IMR-90 (cell line): ENCODE measurements around the gene GNA15. TPM values are rescaled to one million over a fixed set of nuclear protein-coding genes. Genes with fewer than 3 reads are reported as not detected.

Experiments
- ATAC-seq: fragments of 200-7000 bp; cut with Tn5 transposase; 2 replicates; pipeline ENCODE4 v1.9.1; 2020; ENCODE audit warnings: low read depth, mild to moderate bottlenecking, moderate library complexity
- BruUV-seq: library from RNA; stranded (reverse); fragments of 400-500 nt; replicated peaks from 2 replicates; lab custom pipeline; 2021; lab: Mats Ljungman, UMichigan
- CTCF ChIA-PET: fragments of 300-600 bp; formaldehyde crosslinking; extraction: SDS; loops from one replicate; lab custom pipeline; 2021; ENCODE audit warnings: antibody characterized with exemption; lab: Yijun Ruan, JAX
- POLR2A ChIA-PET: fragments of 300-600 bp; sonication (Branson Sonifier 250); formaldehyde crosslinking; loops from one replicate; lab custom pipeline; 2022; ENCODE audit warnings: antibody characterized with exemption; ENCODE audit not compliant: unreplicated experiment; lab: Charles Lee
- DNase-seq: peaks from one replicate; pipeline ENCODE4 v3.0.0; 2013
- H2AFZ ChIP-seq: replicated peaks from 2 replicates; pipeline ENCODE3; 2013; ENCODE audit warnings: low read length, mild to moderate bottlenecking; ENCODE audit not compliant: poor library complexity
- H2AK5ac ChIP-seq: 2 replicates; pipeline ENCODE4 v1.6.1; 2013; ENCODE audit warnings: low read depth, low read length, inconsistent platforms
- H2AK9ac ChIP-seq: replicated peaks from 2 replicates; pipeline ENCODE3; 2013; ENCODE audit warnings: mild to moderate bottlenecking, low read depth, low read length, moderate library complexity; ENCODE audit not compliant: poor library complexity
- H2BK120ac ChIP-seq: 2 replicates; pipeline ENCODE4 v1.6.1; 2013; ENCODE audit warnings: low read depth, low read length, inconsistent platforms
- H2BK15ac ChIP-seq: 3 replicates; pipeline ENCODE4 v1.6.1; 2013; ENCODE audit warnings: low read depth, low read length, inconsistent platforms
- H2BK20ac ChIP-seq: 2 replicates; pipeline ENCODE4 v1.6.1; 2013; ENCODE audit warnings: low read depth, mild to moderate bottlenecking, inconsistent platforms, low read length, moderate library complexity
- H2BK5ac ChIP-seq: 2 replicates; pipeline ENCODE4 v1.6.1; 2013; ENCODE audit warnings: mild to moderate bottlenecking, low read depth, low read length, inconsistent platforms; ENCODE audit not compliant: poor library complexity, severe bottlenecking
- H3K14ac ChIP-seq: replicated peaks from 2 replicates; pipeline ENCODE4 v1.6.1; 2013; ENCODE audit warnings: low read depth, low read length, inconsistent platforms
- H3K18ac ChIP-seq: 2 replicates; pipeline ENCODE4 v1.6.1; 2013; ENCODE audit warnings: low read depth, low read length, control low read depth
- H3K23ac ChIP-seq: 2 replicates; pipeline ENCODE4 v1.6.1; 2013; ENCODE audit warnings: low read depth, low read length, inconsistent platforms
- H3K27ac ChIP-seq: 2 replicates; pipeline ENCODE4 v1.5.1; 2013; ENCODE audit warnings: mild to moderate bottlenecking, control low read depth, low read length; ENCODE audit not compliant: insufficient read depth
- H3K27me3 ChIP-seq: 2 replicates; pipeline ENCODE4 v1.6.1; 2013; ENCODE audit warnings: low read length; ENCODE audit not compliant: control insufficient read depth, insufficient read depth
- H3K36me3 ChIP-seq: 2 replicates; pipeline ENCODE4 v1.6.1; 2013; ENCODE audit warnings: low read length, mixed read lengths; ENCODE audit not compliant: control insufficient read depth, insufficient read depth
- H3K4ac ChIP-seq: 2 replicates; pipeline ENCODE4 v1.6.1; 2013; ENCODE audit warnings: low read depth, low read length, inconsistent platforms
- H3K4me1 ChIP-seq: 2 replicates; pipeline ENCODE4 v1.6.1; 2013; ENCODE audit warnings: low read length, mixed read lengths; ENCODE audit not compliant: control insufficient read depth, insufficient read depth
- H3K4me2 ChIP-seq: 2 replicates; pipeline ENCODE4 v1.6.1; 2013; ENCODE audit warnings: low read depth, mild to moderate bottlenecking, control low read depth, low read length, moderate library complexity
- H3K4me3 ChIP-seq: 2 replicates; pipeline ENCODE4 v1.5.1; 2013; ENCODE audit warnings: low read depth, mild to moderate bottlenecking, control low read depth, low read length, moderate library complexity; ENCODE audit not compliant: insufficient read depth
- H3K56ac ChIP-seq: 2 replicates; pipeline ENCODE4 v1.6.1; 2013; ENCODE audit warnings: low read length, inconsistent platforms; ENCODE audit not compliant: insufficient read depth; ENCODE audit errors: extremely low read depth
- H3K79me1 ChIP-seq, 2 experiments: 2 replicates each; pipeline ENCODE4 v1.6.1; 2013; ENCODE audit warnings: low read length in 2 of 2, inconsistent platforms in 1 of 2, low read depth in 1 of 2
- H3K9ac ChIP-seq: 2 replicates; pipeline ENCODE4 v1.6.1; 2013; ENCODE audit warnings: low read depth, low read length, control low read depth
- H3K9me1 ChIP-seq: 2 replicates; pipeline ENCODE4 v1.6.1; 2013; ENCODE audit warnings: low read length, inconsistent platforms; ENCODE audit not compliant: insufficient read depth
- H3K9me3 ChIP-seq: 2 replicates; pipeline ENCODE4 v1.6.1; 2013; ENCODE audit warnings: low read length; ENCODE audit not compliant: control insufficient read depth, insufficient read depth
- H4K20me1 ChIP-seq: 2 replicates; pipeline ENCODE4 v1.6.1; 2013; ENCODE audit warnings: low read length, inconsistent platforms; ENCODE audit not compliant: insufficient read depth
- H4K5ac ChIP-seq: 2 replicates; pipeline ENCODE4 v1.6.1; 2013; ENCODE audit warnings: mild to moderate bottlenecking, low read depth, low read length, control low read depth
- H4K8ac ChIP-seq, 2 experiments: 2 replicates each; pipeline ENCODE4 v1.6.1; 2013; ENCODE audit warnings: low read depth in 2 of 2, low read length in 2 of 2, control low read depth in 1 of 2, inconsistent platforms in 1 of 2
- H4K91ac ChIP-seq: 2 replicates; pipeline ENCODE4 v1.6.1; 2013; ENCODE audit warnings: low read depth, low read length, inconsistent platforms; ENCODE audit not compliant: insufficient read depth
- CEBPB ChIP-seq: IDR thresholded peaks from 2 replicates; pipeline ENCODE4 v1.6.1; 2012; ENCODE audit warnings: low read depth, low read length, improper control_type of control experiment
- MAZ ChIP-seq: IDR thresholded peaks from 2 replicates; pipeline ENCODE4 v1.6.1; 2012; ENCODE audit warnings: low read depth, mild to moderate bottlenecking, low read length, improper control_type of control experiment, moderate library complexity, borderline replicate concordance
- POLR2A ChIP-seq: IDR thresholded peaks from 2 replicates; pipeline ENCODE4 v1.6.1; 2012; ENCODE audit warnings: mild to moderate bottlenecking, low read depth, low read length
- RCOR1 ChIP-seq: IDR thresholded peaks from 2 replicates; pipeline ENCODE4 v1.6.1; 2012; ENCODE audit warnings: mild to moderate bottlenecking, low read length, improper control_type of control experiment; ENCODE audit not compliant: insufficient replicate concordance
- RFX5 ChIP-seq: IDR thresholded peaks from 2 replicates; pipeline ENCODE4 v1.8.0; 2012; ENCODE audit warnings: low read depth, mild to moderate bottlenecking, low read length, moderate library complexity
- WGBS, 2 experiments: methylation state at CpG; one replicate each; pipeline versions ENCODE4 v1.1.5 to v1.1.7; 2013; ENCODE audit warnings: missing lambda C conversion rate in 2 of 2; ENCODE audit not compliant: insufficient read length in 1 of 2; ENCODE audit errors: extremely low coverage in 2 of 2; 5-methylcytosine and 5-hydroxymethylcytosine counted together
- dilution Hi-C: fragments of 300-500 bp; cut with HindIII; formaldehyde crosslinking; loops from one replicate; pipeline ENCODE4 v1.14.3; 2018; ENCODE audit warnings: low sequenced_read_pairs; ENCODE audit not compliant: unreplicated experiment
- in situ Hi-C: fragments of 300-500 bp; cut with MboI; formaldehyde crosslinking; loops from 3 replicates; pipeline ENCODE4 v1.14.3; 2019; ENCODE audit warnings: low sequenced_read_pairs, inconsistent platforms, mixed read lengths
- intact Hi-C: fragments of 100-400 bp; cut with micrococcal nuclease; formaldehyde crosslinking; loops from 2 replicates; pipeline ENCODE4 v1.10.0; 2022
- polyA plus RNA-seq, 3 experiments: library from polyadenylated mRNA; depleted of rRNA; stranded (reverse); fragments of >200 nt; gene quantifications; 2 replicates each; pipeline ENCODE4 v1.2.3, GENCODE V29; 2012; ENCODE audit warnings: low replicate concordance in 1 of 3
- total RNA-seq: library from RNA; depleted of rRNA; stranded (reverse); fragments of >200 nt; gene quantifications from 2 replicates; pipeline ENCODE4 v1.2.3, GENCODE V29; 2012

The GNA15 gene
- total and polyA plus RNA-seq, 2 of the 4 experiments (the other 2 are of a cell fraction) = 0.18 TPM; not detected in 1

DNA sequence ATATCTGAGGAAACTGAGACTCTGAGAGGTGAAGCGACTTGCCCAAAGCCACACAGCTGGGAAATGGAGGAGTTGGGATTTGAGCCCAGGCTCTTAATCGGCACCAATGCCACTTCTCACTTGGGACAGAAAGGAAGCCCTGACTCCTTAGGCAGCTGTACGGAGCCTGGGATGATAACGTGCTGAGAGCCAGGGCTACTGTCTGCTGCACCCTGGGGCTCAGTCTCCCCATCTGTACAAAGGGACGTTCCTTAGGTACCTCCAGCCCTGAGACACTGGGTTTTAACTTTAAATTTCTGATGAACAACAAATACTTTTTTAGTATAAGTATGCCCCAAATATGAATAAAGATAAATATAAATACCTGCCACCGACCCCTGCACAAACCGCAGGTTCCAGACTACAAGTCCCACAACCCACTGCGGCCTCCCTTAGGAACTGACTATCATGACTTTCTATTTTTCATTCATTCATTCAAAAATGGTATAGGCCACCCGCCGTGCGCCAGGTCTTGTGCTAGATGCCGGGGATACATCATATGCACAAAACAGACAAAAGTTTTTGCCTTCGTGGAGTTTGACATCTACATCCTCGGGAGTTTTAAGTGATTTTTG is 49.1 kb downstream of the GNA15 start:
- H3K14ac ChIP-seq = no peak overlapping the region
- CTCF ChIA-PET = no interaction called here
- H4K20me1 ChIP-seq = peaks cover 30% of the 10 kb centered on the region
- H2AFZ ChIP-seq = peak overlapping the region; percentile 94
- peak overlapping the region; percentile 13; the same call in 1 of the 2 replicates for H2BK120ac ChIP-seq
- H3K9me1 ChIP-seq = peaks cover 3% of the 10 kb centered on the region; the same call in 1 of the 2 replicates
- WGBS, 2 experiments = no CpG with 5 or more reads among the region's 14 CpGs
- peak overlapping the region; percentile 94 for H3K4me3 ChIP-seq
- dilution Hi-C loops (no loop called here), intact Hi-C loops (no loop called here), in situ Hi-C loops (no loop called here)
- peaks cover 5% of the 10 kb centered on the region; the same call in 1 of the 2 replicates for H3K36me3 ChIP-seq
- no peak overlapping the region for H3K18ac ChIP-seq
- peaks cover 5 to 39% of the 10 kb centered on the region in 2 experiments; a peak in 2 of 4 replicates for H3K79me1 ChIP-seq
- 0 out of 2 replicates have a peak overlapping the region, but pooled peaks have one; percentile 21 for H2AK5ac ChIP-seq
- no peak overlapping the region for H2BK5ac ChIP-seq
- H3K4ac ChIP-seq = peak overlapping the region; percentile 65
- H3K56ac ChIP-seq = no peak overlapping the region
- no peak for TF ChIP-seq POLR2A
- no peak for TF ChIP-seq RCOR1
- no peak for TF ChIP-seq CEBPB
- TF ChIP-seq MAZ = no peak
- TF ChIP-seq RFX5 = no peak
- peak overlapping the region; percentile 36; the same call in 1 of the 2 replicates for H3K27ac ChIP-seq
- H4K8ac ChIP-seq = peak overlapping the region; percentile 91 to 97
- peak overlapping the region; percentile 45; the same call in 1 of the 2 replicates for H4K91ac ChIP-seq
- peak overlapping the region; percentile 86 for H4K5ac ChIP-seq
- H3K9ac ChIP-seq = no peak overlapping the region
- no peak overlapping the region for H2BK15ac ChIP-seq
- H3K4me2 ChIP-seq = peak overlapping the region; percentile 88
- peaks cover 9% of the 10 kb centered on the region for H3K4me1 ChIP-seq
- H3K9me3 ChIP-seq = no peaks in the 10 kb centered on the region
- DNase-seq = no peak
- H2AK9ac ChIP-seq = no peak overlapping the region
- POLR2A ChIA-PET = no interaction called here
- peak; percentile 53 for ATAC-seq
- no peak overlapping the region for H2BK20ac ChIP-seq
- H3K23ac ChIP-seq = no peak overlapping the region
- H3K27me3 ChIP-seq = no peaks in the 10 kb centered on the region
- no TSS peak for BruUV-seq
